ENCODE measurements around the gene SLFNL1.
A peak's percentile ranks its signal among the peaks of the same experiment; 100 is the strongest.

SLFNL1 gene

GRCh38 chr1:41019353-41019745 is 2.2 kb downstream of the SLFNL1 start:
- no peaks in the 10 kb centered on the region for H3F3A ChIP-seq (ENCODE audit: low read depth)
- no peak overlapping the region for H3K4me2 ChIP-seq (ENCODE audit: low read depth, low read length, poor library complexity, severe bottlenecking)
- no peaks in the 10 kb centered on the region for H3K9me2 ChIP-seq (replicated peaks; ENCODE audit: low read depth, low read length)
- no peaks in the 10 kb centered on the region for H3K79me2 ChIP-seq (ENCODE audit: insufficient read depth, low read length)
- peaks cover 28% of the 10 kb centered on the region for H3K4me1 ChIP-seq (ENCODE audit: insufficient read depth, low read length, poor library complexity, severe bottlenecking)
- no peak overlapping the region for H3K9ac ChIP-seq (ENCODE audit: low read depth, low read length, poor library complexity, severe bottlenecking)
- TF ChIP-seq, protein P1, sequence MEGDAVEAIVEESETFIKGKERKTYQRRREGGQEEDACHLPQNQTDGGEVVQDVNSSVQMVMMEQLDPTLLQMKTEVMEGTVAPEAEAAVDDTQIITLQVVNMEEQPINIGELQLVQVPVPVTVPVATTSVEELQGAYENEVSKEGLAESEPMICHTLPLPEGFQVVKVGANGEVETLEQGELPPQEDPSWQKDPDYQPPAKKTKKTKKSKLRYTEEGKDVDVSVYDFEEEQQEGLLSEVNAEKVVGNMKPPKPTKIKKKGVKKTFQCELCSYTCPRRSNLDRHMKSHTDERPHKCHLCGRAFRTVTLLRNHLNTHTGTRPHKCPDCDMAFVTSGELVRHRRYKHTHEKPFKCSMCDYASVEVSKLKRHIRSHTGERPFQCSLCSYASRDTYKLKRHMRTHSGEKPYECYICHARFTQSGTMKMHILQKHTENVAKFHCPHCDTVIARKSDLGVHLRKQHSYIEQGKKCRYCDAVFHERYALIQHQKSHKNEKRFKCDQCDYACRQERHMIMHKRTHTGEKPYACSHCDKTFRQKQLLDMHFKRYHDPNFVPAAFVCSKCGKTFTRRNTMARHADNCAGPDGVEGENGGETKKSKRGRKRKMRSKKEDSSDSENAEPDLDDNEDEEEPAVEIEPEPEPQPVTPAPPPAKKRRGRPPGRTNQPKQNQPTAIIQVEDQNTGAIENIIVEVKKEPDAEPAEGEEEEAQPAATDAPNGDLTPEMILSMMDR (conservative IDR thresholded peaks at IDR 0.05; ENCODE audit: low read length): 0 out of 2 replicates have a peak, but pooled peaks have one; percentile 16
- no peak for TF ChIP-seq EZH2phosphoT487 (IDR thresholded peaks at IDR 0.05; ENCODE audit: borderline replicate concordance)
- peaks cover 35% of the 10 kb centered on the region; the same call in 1 of the 2 replicates for H3K36me3 ChIP-seq (ENCODE audit: insufficient read depth, low read length)
- H2AFZ ChIP-seq (ENCODE audit: low read length): no peak overlapping the region
- no peak overlapping the region for H3K4me3 ChIP-seq (ENCODE audit: low read length, poor library complexity, severe bottlenecking)
- no peaks in the 10 kb centered on the region for H3K9me3 ChIP-seq (ENCODE audit: insufficient read depth, low read depth, low read length)
- H3K27me3 ChIP-seq (ENCODE audit: insufficient read depth, low read length, poor library complexity, severe bottlenecking): no peaks in the 10 kb centered on the region
- no peaks in the 10 kb centered on the region for H4K20me1 ChIP-seq (ENCODE audit: insufficient read depth, low read length, poor library complexity, severe bottlenecking)

- Histone ChIP-seq H3K79me2 (ENCODE audit: insufficient read depth, low read length) (no peaks in the 10 kb centered on the region), H3F3A (ENCODE audit: low read depth) (no peaks in the 10 kb centered on the region), H3K4me2 (ENCODE audit: low read depth, low read length, poor library complexity, severe bottlenecking) (no peak overlapping the region), H3K4me3 (ENCODE audit: low read length, poor library complexity, severe bottlenecking) (no peak overlapping the region), H3K9me3 (ENCODE audit: insufficient read depth, low read depth, low read length) (no peaks in the 10 kb centered on the region), H3K9me2 (replicated peaks; ENCODE audit: low read depth, low read length) (no peaks in the 10 kb centered on the region), H3K9ac (ENCODE audit: low read depth, low read length, poor library complexity, severe bottlenecking) (no peak overlapping the region), H2AFZ (ENCODE audit: low read length) (no peak overlapping the region), H3K4me1 (ENCODE audit: insufficient read depth, low read length, poor library complexity, severe bottlenecking) (peaks cover 28% of the 10 kb centered on the region), H4K20me1 (ENCODE audit: insufficient read depth, low read length, poor library complexity, severe bottlenecking) (no peaks in the 10 kb centered on the region), H3K36me3 (ENCODE audit: insufficient read depth, low read length) (peaks cover 44% of the 10 kb centered on the region; the same call in 1 of the 2 replicates), H3K27me3 (ENCODE audit: insufficient read depth, low read length, poor library complexity, severe bottlenecking) (no peaks in the 10 kb centered on the region)
- TF ChIP-seq, protein P1 (conservative IDR thresholded peaks at IDR 0.05; ENCODE audit: low read length): no peak
- no peak for TF ChIP-seq EZH2phosphoT487 (IDR thresholded peaks at IDR 0.05; ENCODE audit: borderline replicate concordance)
These were observed 3.5 kb downstream of the SLFNL1 start for GRCh38 chr1:41018018-41018410.

DNA sequence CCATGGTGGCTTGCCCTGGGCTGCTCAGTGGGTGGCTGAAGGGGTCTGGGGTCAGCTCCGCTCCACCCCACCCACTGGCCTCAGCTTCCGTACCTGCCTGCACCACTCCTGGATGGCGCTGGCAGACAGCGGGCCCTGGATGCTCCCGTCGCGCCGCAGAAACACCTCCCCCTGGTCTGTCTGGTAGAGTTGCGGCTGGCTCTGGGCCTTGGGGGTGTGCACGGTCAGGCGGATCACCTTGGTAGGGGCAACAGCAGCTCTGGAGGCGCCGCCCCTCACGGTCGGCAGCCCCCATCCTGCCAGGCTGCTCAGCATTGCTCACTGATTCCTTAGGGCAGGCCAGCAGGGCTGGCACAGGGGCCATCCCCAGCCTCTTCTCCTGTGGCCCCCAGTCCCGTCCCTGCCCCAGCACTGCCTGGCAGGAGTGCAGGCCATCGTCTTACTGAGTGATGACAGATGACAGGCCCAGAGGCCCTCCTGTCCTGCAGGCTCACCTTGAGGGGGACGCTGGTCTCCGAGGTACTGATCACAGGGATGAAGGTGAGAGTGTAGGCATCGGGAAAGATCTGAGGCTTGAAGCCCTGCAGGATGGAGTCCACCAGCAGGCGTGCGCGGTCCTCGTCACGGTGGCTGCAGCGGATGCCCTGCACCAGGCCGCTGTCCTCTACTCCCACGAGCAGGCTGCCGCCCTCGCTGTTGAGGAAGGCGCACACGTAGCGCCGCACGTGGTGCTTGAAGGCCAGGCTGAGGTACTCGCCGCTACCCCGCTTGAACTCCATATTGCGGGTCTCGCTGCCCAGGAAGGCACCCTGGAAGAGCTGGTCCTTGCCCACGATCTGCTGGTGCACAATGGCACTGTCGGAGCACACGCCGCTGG is 4.1 kb downstream of the SLFNL1 start:
- no peaks in the 10 kb centered on the region for H3K79me2 ChIP-seq (ENCODE audit: insufficient read depth, low read length)
- no peak overlapping the region for H3K4me3 ChIP-seq (ENCODE audit: low read length, poor library complexity, severe bottlenecking)
- no peaks in the 10 kb centered on the region for H4K20me1 ChIP-seq (ENCODE audit: insufficient read depth, low read length, poor library complexity, severe bottlenecking)
- no peak overlapping the region for H2AFZ ChIP-seq (ENCODE audit: low read length)
- H3K4me2 ChIP-seq (ENCODE audit: low read depth, low read length, poor library complexity, severe bottlenecking): no peak overlapping the region
- H3K9me3 ChIP-seq (ENCODE audit: insufficient read depth, low read depth, low read length): no peaks in the 10 kb centered on the region
- no peak for TF ChIP-seq EZH2phosphoT487 (IDR thresholded peaks at IDR 0.05; ENCODE audit: borderline replicate concordance)
- TF ChIP-seq, protein P1 (conservative IDR thresholded peaks at IDR 0.05; ENCODE audit: low read length): no peak
- peaks cover 49% of the 10 kb centered on the region; the same call in 1 of the 2 replicates for H3K36me3 ChIP-seq (ENCODE audit: insufficient read depth, low read length)
- H3F3A ChIP-seq (ENCODE audit: low read depth): no peaks in the 10 kb centered on the region
- peaks cover 28% of the 10 kb centered on the region for H3K4me1 ChIP-seq (ENCODE audit: insufficient read depth, low read length, poor library complexity, severe bottlenecking)
- H3K9me2 ChIP-seq (replicated peaks; ENCODE audit: low read depth, low read length): no peaks in the 10 kb centered on the region
- H3K27me3 ChIP-seq (ENCODE audit: insufficient read depth, low read length, poor library complexity, severe bottlenecking): no peaks in the 10 kb centered on the region
- no peak overlapping the region for H3K9ac ChIP-seq (ENCODE audit: low read depth, low read length, poor library complexity, severe bottlenecking)
